ENCODE data around the gene RGS8.

DNA sequence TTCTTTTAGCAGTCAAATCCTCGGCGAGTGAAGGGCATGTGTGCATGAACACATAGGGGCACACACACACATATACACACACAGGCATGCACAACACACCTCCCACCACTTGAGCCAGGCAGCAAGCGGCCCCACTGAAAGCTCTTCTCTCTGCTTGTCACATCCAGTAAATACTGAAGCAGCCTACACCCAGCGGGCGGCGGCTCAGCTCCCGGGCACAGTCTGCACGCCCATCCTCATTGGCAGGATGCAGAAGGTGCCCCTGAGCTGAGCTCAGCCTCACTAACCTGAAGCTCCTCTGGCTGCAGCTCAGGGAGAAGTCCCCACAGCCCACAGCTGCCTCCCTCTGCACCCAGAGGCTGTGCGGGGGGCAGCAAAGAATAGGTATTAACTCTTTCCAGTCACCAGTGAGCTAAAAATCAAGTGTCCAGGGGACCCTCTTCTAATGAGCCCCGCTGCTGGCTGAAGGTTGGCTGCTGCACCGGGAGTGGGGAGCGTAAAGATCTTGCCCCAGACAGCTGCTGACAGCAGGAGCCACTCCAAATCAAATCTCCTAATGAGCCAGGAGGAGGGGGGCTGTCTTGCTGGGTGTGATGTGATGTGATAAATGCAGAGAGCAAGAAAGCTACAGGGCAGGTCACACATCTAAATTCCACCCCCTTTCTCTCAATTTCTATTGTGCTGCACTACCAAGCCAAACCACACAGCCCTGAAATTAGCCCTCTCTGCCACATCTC is 12.5 kb downstream of the RGS8 start:
- TF ChIP-seq, protein P1, sequence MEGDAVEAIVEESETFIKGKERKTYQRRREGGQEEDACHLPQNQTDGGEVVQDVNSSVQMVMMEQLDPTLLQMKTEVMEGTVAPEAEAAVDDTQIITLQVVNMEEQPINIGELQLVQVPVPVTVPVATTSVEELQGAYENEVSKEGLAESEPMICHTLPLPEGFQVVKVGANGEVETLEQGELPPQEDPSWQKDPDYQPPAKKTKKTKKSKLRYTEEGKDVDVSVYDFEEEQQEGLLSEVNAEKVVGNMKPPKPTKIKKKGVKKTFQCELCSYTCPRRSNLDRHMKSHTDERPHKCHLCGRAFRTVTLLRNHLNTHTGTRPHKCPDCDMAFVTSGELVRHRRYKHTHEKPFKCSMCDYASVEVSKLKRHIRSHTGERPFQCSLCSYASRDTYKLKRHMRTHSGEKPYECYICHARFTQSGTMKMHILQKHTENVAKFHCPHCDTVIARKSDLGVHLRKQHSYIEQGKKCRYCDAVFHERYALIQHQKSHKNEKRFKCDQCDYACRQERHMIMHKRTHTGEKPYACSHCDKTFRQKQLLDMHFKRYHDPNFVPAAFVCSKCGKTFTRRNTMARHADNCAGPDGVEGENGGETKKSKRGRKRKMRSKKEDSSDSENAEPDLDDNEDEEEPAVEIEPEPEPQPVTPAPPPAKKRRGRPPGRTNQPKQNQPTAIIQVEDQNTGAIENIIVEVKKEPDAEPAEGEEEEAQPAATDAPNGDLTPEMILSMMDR (IDR thresholded peaks at IDR 0.05; ENCODE audit: poor library complexity, severe bottlenecking): peak; percentile 46
- TF ChIP-seq POLR2AphosphoS5 (IDR thresholded peaks at IDR 0.05) (no peak), TAF1 (IDR thresholded peaks at IDR 0.05; ENCODE audit: low read depth) (no peak), RAD21 (conservative IDR thresholded peaks at IDR 0.05) (no peak), EZH2 (IDR thresholded peaks at IDR 0.05; ENCODE audit: borderline replicate concordance, insufficient read depth, low read length, poor library complexity, severe bottlenecking) (no peak)
